ENCODE results near the gene CADPS2. TPM values are rescaled to one million over a fixed set of nuclear protein-coding genes. Genes with fewer than 3 reads are reported as not detected.

The CADPS2 gene
- total RNA-seq, 1 experiment from 2014 or later: 12.2 TPM

DNA sequence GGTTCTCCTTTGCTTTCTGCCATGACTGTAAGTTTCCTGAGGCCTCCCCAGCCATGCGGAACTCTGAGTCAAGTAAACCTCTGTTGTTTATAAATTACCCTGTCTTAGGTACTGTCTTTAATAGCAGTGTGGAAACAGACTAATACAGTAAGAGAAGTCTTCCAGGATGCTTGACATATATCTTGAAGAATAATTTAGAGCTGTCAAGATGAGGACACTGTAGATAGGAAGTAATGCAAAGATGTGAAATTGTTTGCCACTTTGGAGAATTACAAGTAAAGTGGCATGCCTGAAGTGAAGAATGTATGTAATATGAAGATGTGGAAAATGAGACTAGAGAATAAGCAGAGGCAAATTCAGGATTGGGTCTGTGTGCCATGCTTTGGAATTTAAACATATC, 2.9 kb upstream of the CADPS2 start:
- TF ChIP-seq, protein P1, sequence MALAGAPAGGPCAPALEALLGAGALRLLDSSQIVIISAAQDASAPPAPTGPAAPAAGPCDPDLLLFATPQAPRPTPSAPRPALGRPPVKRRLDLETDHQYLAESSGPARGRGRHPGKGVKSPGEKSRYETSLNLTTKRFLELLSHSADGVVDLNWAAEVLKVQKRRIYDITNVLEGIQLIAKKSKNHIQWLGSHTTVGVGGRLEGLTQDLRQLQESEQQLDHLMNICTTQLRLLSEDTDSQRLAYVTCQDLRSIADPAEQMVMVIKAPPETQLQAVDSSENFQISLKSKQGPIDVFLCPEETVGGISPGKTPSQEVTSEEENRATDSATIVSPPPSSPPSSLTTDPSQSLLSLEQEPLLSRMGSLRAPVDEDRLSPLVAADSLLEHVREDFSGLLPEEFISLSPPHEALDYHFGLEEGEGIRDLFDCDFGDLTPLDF (CRISPR knock-in tag; IDR thresholded peaks at IDR 0.05): no peak
- no peak for TF ChIP-seq GRHL2 (CRISPR knock-in tag; IDR thresholded peaks at IDR 0.05; ENCODE audit: insufficient replicate concordance, severe bottlenecking)
- TF ChIP-seq, protein P2, sequence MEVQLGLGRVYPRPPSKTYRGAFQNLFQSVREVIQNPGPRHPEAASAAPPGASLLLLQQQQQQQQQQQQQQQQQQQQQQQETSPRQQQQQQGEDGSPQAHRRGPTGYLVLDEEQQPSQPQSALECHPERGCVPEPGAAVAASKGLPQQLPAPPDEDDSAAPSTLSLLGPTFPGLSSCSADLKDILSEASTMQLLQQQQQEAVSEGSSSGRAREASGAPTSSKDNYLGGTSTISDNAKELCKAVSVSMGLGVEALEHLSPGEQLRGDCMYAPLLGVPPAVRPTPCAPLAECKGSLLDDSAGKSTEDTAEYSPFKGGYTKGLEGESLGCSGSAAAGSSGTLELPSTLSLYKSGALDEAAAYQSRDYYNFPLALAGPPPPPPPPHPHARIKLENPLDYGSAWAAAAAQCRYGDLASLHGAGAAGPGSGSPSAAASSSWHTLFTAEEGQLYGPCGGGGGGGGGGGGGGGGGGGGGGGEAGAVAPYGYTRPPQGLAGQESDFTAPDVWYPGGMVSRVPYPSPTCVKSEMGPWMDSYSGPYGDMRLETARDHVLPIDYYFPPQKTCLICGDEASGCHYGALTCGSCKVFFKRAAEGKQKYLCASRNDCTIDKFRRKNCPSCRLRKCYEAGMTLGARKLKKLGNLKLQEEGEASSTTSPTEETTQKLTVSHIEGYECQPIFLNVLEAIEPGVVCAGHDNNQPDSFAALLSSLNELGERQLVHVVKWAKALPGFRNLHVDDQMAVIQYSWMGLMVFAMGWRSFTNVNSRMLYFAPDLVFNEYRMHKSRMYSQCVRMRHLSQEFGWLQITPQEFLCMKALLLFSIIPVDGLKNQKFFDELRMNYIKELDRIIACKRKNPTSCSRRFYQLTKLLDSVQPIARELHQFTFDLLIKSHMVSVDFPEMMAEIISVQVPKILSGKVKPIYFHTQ (CRISPR knock-in tag; IDR thresholded peaks at IDR 0.05): no peak
- Mint-ChIP-seq H3K4me1 (peaks cover 24% of the 10 kb centered on the region), H3K27me3 (ENCODE audit: low read depth) (peaks cover 37% of the 10 kb centered on the region), H3K27ac (no peak overlapping the region), H3K36me3 (no peaks in the 10 kb centered on the region), H3K4me3 (no peak overlapping the region), H3K9me3 (no peaks in the 10 kb centered on the region)
- DNase-seq (ENCODE audit: low spot score) (no peak), ATAC-seq (no peak)
- CTCF ChIA-PET: interaction anchor here (1.3 kb wide), 1 partner anchor 86 kb away, joined by 3 read pairs; no protein-coding TSS in a partner anchor
- POLR2A ChIA-PET: no interaction called here

DNA sequence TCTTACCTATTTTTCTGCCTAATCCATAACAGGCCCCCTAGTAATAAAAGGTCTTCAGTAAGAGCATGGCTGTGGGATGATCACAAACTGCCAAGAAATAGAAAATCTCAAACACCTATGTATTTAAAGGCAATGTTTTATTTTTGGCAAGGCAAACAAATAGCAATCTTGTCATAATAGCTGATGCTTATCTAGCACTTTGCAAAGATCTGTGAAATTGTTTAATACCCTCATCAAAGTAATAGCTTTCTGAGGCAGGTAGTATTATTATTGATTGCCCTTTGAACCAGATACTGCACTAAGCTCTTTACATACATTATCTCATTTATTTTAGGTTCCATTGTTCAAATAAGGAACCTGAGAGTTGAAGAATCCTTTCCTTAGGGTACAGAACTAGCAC, 1.6 kb upstream of the CADPS2 start:
- H3K27ac Mint-ChIP-seq: no peak overlapping the region
- no peaks in the 10 kb centered on the region for H3K9me3 Mint-ChIP-seq
- ChIA-PET POLR2A (interaction anchor here (0.6 to 1.4 kb wide), 2 partner anchors 26 to 242 kb away, joined by 3 to 4 read pairs; no protein-coding TSS in a partner anchor), CTCF (interaction anchor here (0.7 to 2.8 kb wide), 4 partner anchors 16 to 266 kb away, joined by 3 to 41 read pairs (median 3); no protein-coding TSS in a partner anchor)
- H3K27me3 Mint-ChIP-seq (ENCODE audit: low read depth): peaks cover 37% of the 10 kb centered on the region
- H3K4me1 Mint-ChIP-seq: peaks cover 35% of the 10 kb centered on the region
- TF ChIP-seq, protein P3, sequence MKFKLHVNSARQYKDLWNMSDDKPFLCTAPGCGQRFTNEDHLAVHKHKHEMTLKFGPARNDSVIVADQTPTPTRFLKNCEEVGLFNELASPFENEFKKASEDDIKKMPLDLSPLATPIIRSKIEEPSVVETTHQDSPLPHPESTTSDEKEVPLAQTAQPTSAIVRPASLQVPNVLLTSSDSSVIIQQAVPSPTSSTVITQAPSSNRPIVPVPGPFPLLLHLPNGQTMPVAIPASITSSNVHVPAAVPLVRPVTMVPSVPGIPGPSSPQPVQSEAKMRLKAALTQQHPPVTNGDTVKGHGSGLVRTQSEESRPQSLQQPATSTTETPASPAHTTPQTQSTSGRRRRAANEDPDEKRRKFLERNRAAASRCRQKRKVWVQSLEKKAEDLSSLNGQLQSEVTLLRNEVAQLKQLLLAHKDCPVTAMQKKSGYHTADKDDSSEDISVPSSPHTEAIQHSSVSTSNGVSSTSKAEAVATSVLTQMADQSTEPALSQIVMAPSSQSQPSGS (CRISPR knock-in tag; IDR thresholded peaks at IDR 0.05; ENCODE audit: borderline replicate concordance, low read depth): no peak
- TF ChIP-seq EMX1 (CRISPR knock-in tag; IDR thresholded peaks at IDR 0.05) (no peak), SP1 (CRISPR knock-in tag; conservative IDR thresholded peaks at IDR 0.05) (no peak), ZNF138 (CRISPR knock-in tag; conservative IDR thresholded peaks at IDR 0.05) (no peak)
- TF ChIP-seq, protein P4, sequence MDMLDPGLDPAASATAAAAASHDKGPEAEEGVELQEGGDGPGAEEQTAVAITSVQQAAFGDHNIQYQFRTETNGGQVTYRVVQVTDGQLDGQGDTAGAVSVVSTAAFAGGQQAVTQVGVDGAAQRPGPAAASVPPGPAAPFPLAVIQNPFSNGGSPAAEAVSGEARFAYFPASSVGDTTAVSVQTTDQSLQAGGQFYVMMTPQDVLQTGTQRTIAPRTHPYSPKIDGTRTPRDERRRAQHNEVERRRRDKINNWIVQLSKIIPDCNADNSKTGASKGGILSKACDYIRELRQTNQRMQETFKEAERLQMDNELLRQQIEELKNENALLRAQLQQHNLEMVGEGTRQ (CRISPR knock-in tag; IDR thresholded peaks at IDR 0.05): no peak
- no peak for ATAC-seq
- peak overlapping the region; percentile 80; the same call in 1 of the 2 replicates for H3K4me3 Mint-ChIP-seq
- no peaks in the 10 kb centered on the region for H3K36me3 Mint-ChIP-seq
- no peak for DNase-seq (ENCODE audit: low spot score)

DNA sequence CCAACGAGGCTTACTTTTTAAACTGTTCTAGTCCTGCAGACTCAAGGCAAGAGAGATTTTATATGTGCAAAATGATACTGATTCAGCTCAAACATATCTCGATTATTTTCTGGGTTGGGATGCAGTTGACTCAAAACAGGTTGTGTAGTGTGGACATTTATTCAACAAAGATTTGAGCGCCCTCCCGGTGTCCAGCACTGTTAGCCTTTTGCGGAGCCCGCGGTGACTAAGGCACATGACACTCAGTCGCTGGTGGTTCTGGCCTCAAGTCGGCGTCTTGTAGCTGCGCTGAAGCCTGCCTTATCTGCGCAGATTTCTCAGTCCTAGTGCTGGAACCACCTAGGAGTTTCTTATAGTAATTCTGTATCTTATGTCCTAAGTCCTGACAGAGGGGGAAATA, 938 bp upstream of the CADPS2 start:
- no peak overlapping the region for H3K27ac Mint-ChIP-seq
- ChIA-PET CTCF (interaction anchor here (0.7 to 2.8 kb wide), 5 partner anchors 16 to 267 kb away, joined by 3 to 41 read pairs (median 3); no protein-coding TSS in a partner anchor), POLR2A (interaction anchor here (0.7 to 1.4 kb wide), 2 partner anchors 27 to 190 kb away, joined by 3 to 4 read pairs; no protein-coding TSS in a partner anchor)
- ATAC-seq (peak; percentile 48), DNase-seq (ENCODE audit: low spot score) (peak; percentile 46)
- H3K9me3 Mint-ChIP-seq: no peaks in the 10 kb centered on the region
- peak overlapping the region; percentile 80 for H3K4me3 Mint-ChIP-seq
- H3K36me3 Mint-ChIP-seq: no peaks in the 10 kb centered on the region
- peaks cover 37% of the 10 kb centered on the region for H3K27me3 Mint-ChIP-seq (ENCODE audit: low read depth)
- peaks cover 39% of the 10 kb centered on the region for H3K4me1 Mint-ChIP-seq
- TF ChIP-seq, protein P4 (CRISPR knock-in tag; IDR thresholded peaks at IDR 0.05): peak; percentile 59
- TF ChIP-seq ATF1 (CRISPR knock-in tag; IDR thresholded peaks at IDR 0.05) (no peak), ELF4 (CRISPR knock-in tag; IDR thresholded peaks at IDR 0.05; ENCODE audit: low read depth) (no peak), NFYB (CRISPR knock-in tag; conservative IDR thresholded peaks at IDR 0.05; ENCODE audit: low read depth) (no peak), TEAD4 (CRISPR knock-in tag; IDR thresholded peaks at IDR 0.05) (no peak)
- TF ChIP-seq, protein P5, sequence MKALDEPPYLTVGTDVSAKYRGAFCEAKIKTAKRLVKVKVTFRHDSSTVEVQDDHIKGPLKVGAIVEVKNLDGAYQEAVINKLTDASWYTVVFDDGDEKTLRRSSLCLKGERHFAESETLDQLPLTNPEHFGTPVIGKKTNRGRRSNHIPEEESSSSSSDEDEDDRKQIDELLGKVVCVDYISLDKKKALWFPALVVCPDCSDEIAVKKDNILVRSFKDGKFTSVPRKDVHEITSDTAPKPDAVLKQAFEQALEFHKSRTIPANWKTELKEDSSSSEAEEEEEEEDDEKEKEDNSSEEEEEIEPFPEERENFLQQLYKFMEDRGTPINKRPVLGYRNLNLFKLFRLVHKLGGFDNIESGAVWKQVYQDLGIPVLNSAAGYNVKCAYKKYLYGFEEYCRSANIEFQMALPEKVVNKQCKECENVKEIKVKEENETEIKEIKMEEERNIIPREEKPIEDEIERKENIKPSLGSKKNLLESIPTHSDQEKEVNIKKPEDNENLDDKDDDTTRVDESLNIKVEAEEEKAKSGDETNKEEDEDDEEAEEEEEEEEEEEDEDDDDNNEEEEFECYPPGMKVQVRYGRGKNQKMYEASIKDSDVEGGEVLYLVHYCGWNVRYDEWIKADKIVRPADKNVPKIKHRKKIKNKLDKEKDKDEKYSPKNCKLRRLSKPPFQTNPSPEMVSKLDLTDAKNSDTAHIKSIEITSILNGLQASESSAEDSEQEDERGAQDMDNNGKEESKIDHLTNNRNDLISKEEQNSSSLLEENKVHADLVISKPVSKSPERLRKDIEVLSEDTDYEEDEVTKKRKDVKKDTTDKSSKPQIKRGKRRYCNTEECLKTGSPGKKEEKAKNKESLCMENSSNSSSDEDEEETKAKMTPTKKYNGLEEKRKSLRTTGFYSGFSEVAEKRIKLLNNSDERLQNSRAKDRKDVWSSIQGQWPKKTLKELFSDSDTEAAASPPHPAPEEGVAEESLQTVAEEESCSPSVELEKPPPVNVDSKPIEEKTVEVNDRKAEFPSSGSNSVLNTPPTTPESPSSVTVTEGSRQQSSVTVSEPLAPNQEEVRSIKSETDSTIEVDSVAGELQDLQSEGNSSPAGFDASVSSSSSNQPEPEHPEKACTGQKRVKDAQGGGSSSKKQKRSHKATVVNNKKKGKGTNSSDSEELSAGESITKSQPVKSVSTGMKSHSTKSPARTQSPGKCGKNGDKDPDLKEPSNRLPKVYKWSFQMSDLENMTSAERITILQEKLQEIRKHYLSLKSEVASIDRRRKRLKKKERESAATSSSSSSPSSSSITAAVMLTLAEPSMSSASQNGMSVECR (CRISPR knock-in tag; IDR thresholded peaks at IDR 0.05; ENCODE audit: borderline replicate concordance): no peak
- TF ChIP-seq, protein P6, sequence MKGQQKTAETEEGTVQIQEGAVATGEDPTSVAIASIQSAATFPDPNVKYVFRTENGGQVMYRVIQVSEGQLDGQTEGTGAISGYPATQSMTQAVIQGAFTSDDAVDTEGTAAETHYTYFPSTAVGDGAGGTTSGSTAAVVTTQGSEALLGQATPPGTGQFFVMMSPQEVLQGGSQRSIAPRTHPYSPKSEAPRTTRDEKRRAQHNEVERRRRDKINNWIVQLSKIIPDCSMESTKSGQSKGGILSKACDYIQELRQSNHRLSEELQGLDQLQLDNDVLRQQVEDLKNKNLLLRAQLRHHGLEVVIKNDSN (CRISPR knock-in tag; IDR thresholded peaks at IDR 0.05): peak; percentile 47
- TF ChIP-seq, protein P7, sequence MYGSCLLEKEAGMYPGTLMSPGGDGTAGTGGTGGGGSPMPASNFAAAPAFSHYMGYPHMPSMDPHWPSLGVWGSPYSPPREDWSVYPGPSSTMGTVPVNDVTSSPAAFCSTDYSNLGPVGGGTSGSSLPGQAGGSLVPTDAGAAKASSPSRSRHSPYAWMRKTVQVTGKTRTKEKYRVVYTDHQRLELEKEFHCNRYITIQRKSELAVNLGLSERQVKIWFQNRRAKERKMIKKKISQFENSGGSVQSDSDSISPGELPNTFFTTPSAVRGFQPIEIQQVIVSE (CRISPR knock-in tag; IDR thresholded peaks at IDR 0.05; ENCODE audit: borderline replicate concordance): no peak
- TF ChIP-seq, protein P8, sequence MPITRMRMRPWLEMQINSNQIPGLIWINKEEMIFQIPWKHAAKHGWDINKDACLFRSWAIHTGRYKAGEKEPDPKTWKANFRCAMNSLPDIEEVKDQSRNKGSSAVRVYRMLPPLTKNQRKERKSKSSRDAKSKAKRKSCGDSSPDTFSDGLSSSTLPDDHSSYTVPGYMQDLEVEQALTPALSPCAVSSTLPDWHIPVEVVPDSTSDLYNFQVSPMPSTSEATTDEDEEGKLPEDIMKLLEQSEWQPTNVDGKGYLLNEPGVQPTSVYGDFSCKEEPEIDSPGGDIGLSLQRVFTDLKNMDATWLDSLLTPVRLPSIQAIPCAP (CRISPR knock-in tag; IDR thresholded peaks at IDR 0.05): no peak

Data from WTC11 (cell line).